ENCODE results near the gene TOP1.
A peak's percentile ranks its signal among the peaks of the same experiment; 100 is the strongest.

TOP1 gene

GRCh38 chr20:41135187-41135887 lies 106.7 kb downstream of the TOP1 start:
- DNase-seq (peak; percentile 71), ATAC-seq (ENCODE audit: insufficient read depth, low read depth) (peak; percentile 20; the same call in 1 of the 3 replicates)
- peak; percentile 94 for TF ChIP-seq CTCF (IDR thresholded peaks at IDR 0.05; ENCODE audit: borderline replicate concordance, extremely low read depth, low read length, poor library complexity, severe bottlenecking)
- TF ChIP-seq EZH2 (IDR thresholded peaks at IDR 0.05; ENCODE audit: borderline replicate concordance, low read depth, low read length, severe bottlenecking): no peak
- peaks cover 34% of the 10 kb centered on the region for H3K79me2 ChIP-seq (ENCODE audit: insufficient read depth, low read length)
- H3K4me3 ChIP-seq (ENCODE audit: low read depth in 1 of 2, low read length in 2 of 2): no peak overlapping the region
- peaks cover 37% of the 10 kb centered on the region for H3K4me1 ChIP-seq (ENCODE audit: insufficient read depth, low read length)
- H2AFZ ChIP-seq (ENCODE audit: low read depth, low read length): no peak overlapping the region
- H3K9me3 ChIP-seq (ENCODE audit: insufficient read depth, low read length, severe bottlenecking): no peaks in the 10 kb centered on the region
- no peaks in the 10 kb centered on the region for H3K27me3 ChIP-seq (ENCODE audit: insufficient read depth, low read length, poor library complexity)
- peaks cover 23% of the 10 kb centered on the region for H4K20me1 ChIP-seq (ENCODE audit: insufficient read depth, low read length)
- no peak overlapping the region for H3K27ac ChIP-seq (ENCODE audit: low read length)
- H3K4me2 ChIP-seq (ENCODE audit: insufficient read depth, low read length): no peak overlapping the region
- H3K36me3 ChIP-seq (ENCODE audit: insufficient read depth, low read length): peaks cover 12% of the 10 kb centered on the region
- no peak overlapping the region for H3K9ac ChIP-seq (ENCODE audit: low read depth, low read length)

GRCh38 chr20:41135888-41136679 lies 107.5 kb downstream of the TOP1 start:
- Histone ChIP-seq H3K9me3 (ENCODE audit: insufficient read depth, low read length, severe bottlenecking) (no peaks in the 10 kb centered on the region), H3K36me3 (ENCODE audit: insufficient read depth, low read length) (peaks cover 20% of the 10 kb centered on the region), H3K4me1 (ENCODE audit: insufficient read depth, low read length) (peaks cover 45% of the 10 kb centered on the region), H2AFZ (ENCODE audit: low read depth, low read length) (peak overlapping the region; percentile 96), H3K9ac (ENCODE audit: low read depth, low read length) (peak overlapping the region; percentile 98), H4K20me1 (ENCODE audit: insufficient read depth, low read length) (peaks cover 30% of the 10 kb centered on the region), H3K27me3 (ENCODE audit: insufficient read depth, low read length, poor library complexity) (no peaks in the 10 kb centered on the region), H3K4me2 (ENCODE audit: insufficient read depth, low read length) (peak overlapping the region; percentile 89), H3K79me2 (ENCODE audit: insufficient read depth, low read length) (peaks cover 42% of the 10 kb centered on the region), H3K27ac (ENCODE audit: low read length) (peak overlapping the region; percentile 91), H3K4me3 (ENCODE audit: low read depth in 1 of 2, low read length in 2 of 2) (peak overlapping the region in 1 of 2 experiments; percentile 78; a peak in 3 of 4 replicates)
- no peak for TF ChIP-seq CTCF (IDR thresholded peaks at IDR 0.05; ENCODE audit: borderline replicate concordance, extremely low read depth, low read length, poor library complexity, severe bottlenecking)
- no peak for TF ChIP-seq EZH2 (IDR thresholded peaks at IDR 0.05; ENCODE audit: borderline replicate concordance, low read depth, low read length, severe bottlenecking)
- ATAC-seq (ENCODE audit: insufficient read depth, low read depth): no peak
- no peak for DNase-seq

- peak within 1 kb of the TSS; percentile 89 for H3K4me2 ChIP-seq (ENCODE audit: insufficient read depth, low read length)
- peak within 1 kb of the TSS; percentile 98 for H3K9ac ChIP-seq (ENCODE audit: low read depth, low read length)
- H3K4me3 ChIP-seq (ENCODE audit: low read depth in 1 of 2, low read length in 2 of 2): peak within 1 kb of the TSS; percentile 78 to 81
- peaks cover 39% of the 10 kb centered on the region for H4K20me1 ChIP-seq (ENCODE audit: insufficient read depth, low read length)
- H3K36me3 ChIP-seq (ENCODE audit: insufficient read depth, low read length): peaks cover 28% of the 10 kb centered on the region
- H3K4me1 ChIP-seq (ENCODE audit: insufficient read depth, low read length): peaks cover 53% of the 10 kb centered on the region
- no peaks in the 10 kb centered on the region for H3K9me3 ChIP-seq (ENCODE audit: insufficient read depth, low read length, severe bottlenecking)
- ATAC-seq (ENCODE audit: insufficient read depth, low read depth) (peak; percentile 61), DNase-seq (peak; percentile 89)
- peaks cover 50% of the 10 kb centered on the region for H3K79me2 ChIP-seq (ENCODE audit: insufficient read depth, low read length)
- peak within 1 kb of the TSS; percentile 96 for H2AFZ ChIP-seq (ENCODE audit: low read depth, low read length)
- H3K27me3 ChIP-seq (ENCODE audit: insufficient read depth, low read length, poor library complexity): no peaks in the 10 kb centered on the region
- peak within 1 kb of the TSS; percentile 92 for H3K27ac ChIP-seq (ENCODE audit: low read length)
- TF ChIP-seq EZH2 (IDR thresholded peaks at IDR 0.05; ENCODE audit: borderline replicate concordance, low read depth, low read length, severe bottlenecking) (no peak), CTCF (IDR thresholded peaks at IDR 0.05; ENCODE audit: borderline replicate concordance, extremely low read depth, low read length, poor library complexity, severe bottlenecking) (no peak)
These were observed 108.3 kb downstream of the TOP1 start, which contains the start of gene PLCG1 for GRCh38 chr20:41136680-41137613. TSS of gene PLCG1 (plus strand) at chr20:41137543. CDS start at chr20:41137642, 99 bp downstream.
